Measurements from ENCODE around the gene MINDY4. TPM values are rescaled to one million over a fixed set of nuclear protein-coding genes. Genes with fewer than 3 reads are reported as not detected.

The MINDY4 gene
- total and polyA plus RNA-seq, 2 of the 13 experiments (the other 11 are each of a cell fraction or from before 2014, with no cell fraction given), result not detected

- Histone ChIP-seq H4K20me1 (ENCODE audit: insufficient read depth, low read length) (no peaks in the 10 kb centered on the region), H3K27me3 (ENCODE audit: control insufficient read depth in 1 of 2, insufficient read depth in 2 of 2, low read length in 2 of 2) (no peaks in the 10 kb centered on the region; a peak in 1 of 5 replicates), H3K9ac (ENCODE audit: insufficient read depth, low read depth, low read length) (no peak overlapping the region), H3K4me1 (ENCODE audit: insufficient read depth, low read length) (no peaks in the 10 kb centered on the region), H3K79me2 (ENCODE audit: insufficient read depth, low read length) (no peaks in the 10 kb centered on the region), H3K4me2 (ENCODE audit: low read depth, low read length) (no peak overlapping the region), H3K36me3 (replicated peaks in 1 of 2; ENCODE audit: control insufficient read depth in 1 of 2, insufficient read depth in 2 of 2, low read length in 2 of 2) (no peaks in the 10 kb centered on the region), H3K9me3 (ENCODE audit: low read length) (no peaks in the 10 kb centered on the region), H3K27ac (ENCODE audit: extremely low read length, insufficient read depth, low read length) (no peak overlapping the region), H2AFZ (ENCODE audit: low read length) (no peak overlapping the region), H3K4me3 (replicated peaks in 1 of 3; ENCODE audit: insufficient read depth in 1 of 3, low read depth in 2 of 3, low read length in 3 of 3) (no peak overlapping the region)
- ATAC-seq (no peak), FAIRE-seq (no peak), DNase-seq (ENCODE audit: low spot score) (no peak)
- POLR2A ChIA-PET, result no interaction called here
- TF ChIP-seq EEA1 (CRISPR knock-in tag; IDR thresholded peaks at IDR 0.05; ENCODE audit: borderline replicate concordance) (no peak), KLF13 (CRISPR knock-in tag; IDR thresholded peaks at IDR 0.05) (no peak)
- 39% methylated on average over 10 of the region's 12 CpGs for WGBS (ENCODE audit: low lambda C conversion rate)
- intact Hi-C loops (cut with micrococcal nuclease; ENCODE audit: unreplicated experiment), result no loop called here
- no TSS peak for BruUV-seq (replicated peaks)
- in situ Hi-C loops (cut with HindIII; ENCODE audit: extremely low pct_ligation_motif_present, low pct_unique_long_range_greater_than_20kb), result no loop called here
- CTCF ChIA-PET (ENCODE audit: low intra/inter-chr PET ratio, low total read pairs), result no interaction called here
Measured at GRCh38 chr7:30815951-30816644, 44.9 kb downstream of the MINDY4 start.

- Histone ChIP-seq H4K20me1 (ENCODE audit: insufficient read depth, low read length) (no peaks in the 10 kb centered on the region), H2AFZ (ENCODE audit: low read length) (no peak overlapping the region), H3K4me1 (ENCODE audit: insufficient read depth, low read length) (no peaks in the 10 kb centered on the region), H3K27me3 (ENCODE audit: control insufficient read depth in 1 of 2, insufficient read depth in 2 of 2, low read length in 2 of 2) (no peaks in the 10 kb centered on the region; a peak in 1 of 5 replicates), H3K9me3 (ENCODE audit: low read length) (no peaks in the 10 kb centered on the region), H3K4me2 (ENCODE audit: low read depth, low read length) (no peak overlapping the region), H3K9ac (ENCODE audit: insufficient read depth, low read depth, low read length) (no peak overlapping the region), H3K4me3 (replicated peaks in 1 of 3; ENCODE audit: insufficient read depth in 1 of 3, low read depth in 2 of 3, low read length in 3 of 3) (no peak overlapping the region), H3K36me3 (replicated peaks in 1 of 2; ENCODE audit: control insufficient read depth in 1 of 2, insufficient read depth in 2 of 2, low read length in 2 of 2) (no peaks in the 10 kb centered on the region), H3K79me2 (ENCODE audit: insufficient read depth, low read length) (no peaks in the 10 kb centered on the region), H3K27ac (ENCODE audit: extremely low read length, insufficient read depth, low read length) (no peak overlapping the region)
- FAIRE-seq (no peak), DNase-seq (ENCODE audit: low spot score) (no peak), ATAC-seq (no peak)
- CTCF ChIA-PET (ENCODE audit: low intra/inter-chr PET ratio, low total read pairs), result no interaction called here
- POLR2A ChIA-PET, result no interaction called here
- 52% methylated on average over 6 of the region's 6 CpGs for WGBS (ENCODE audit: low lambda C conversion rate)
- in situ Hi-C loops (cut with HindIII; ENCODE audit: extremely low pct_ligation_motif_present, low pct_unique_long_range_greater_than_20kb) (no loop called here), intact Hi-C loops (cut with micrococcal nuclease; ENCODE audit: unreplicated experiment) (no loop called here)
- no TSS peak for BruUV-seq (replicated peaks)
- TF ChIP-seq ELF1 (CRISPR knock-in tag; IDR thresholded peaks at IDR 0.05) (no peak), HHEX (CRISPR knock-in tag; IDR thresholded peaks at IDR 0.05) (no peak), POGZ (CRISPR knock-in tag; IDR thresholded peaks at IDR 0.05) (no peak), NKX3-1 (CRISPR knock-in tag; IDR thresholded peaks at IDR 0.05) (no peak), DNMT3B (CRISPR knock-in tag; conservative IDR thresholded peaks at IDR 0.05) (no peak), SPEN (CRISPR knock-in tag; IDR thresholded peaks at IDR 0.05; ENCODE audit: low read depth) (no peak), ZNF720 (CRISPR knock-in tag; IDR thresholded peaks at IDR 0.05) (no peak), ZNF335 (CRISPR knock-in tag; IDR thresholded peaks at IDR 0.05) (no peak), CENPX (CRISPR knock-in tag; IDR thresholded peaks at IDR 0.05) (no peak), ZFAT (CRISPR knock-in tag; conservative IDR thresholded peaks at IDR 0.05) (no peak), ZNF230 (CRISPR knock-in tag; IDR thresholded peaks at IDR 0.05) (no peak), ZNF7 (CRISPR knock-in tag; IDR thresholded peaks at IDR 0.05) (no peak), ZNF652 (CRISPR knock-in tag; IDR thresholded peaks at IDR 0.05; ENCODE audit: borderline replicate concordance, low read depth) (no peak), SOX13 (IDR thresholded peaks at IDR 0.05) (no peak), SOX13 (CRISPR knock-in tag; conservative IDR thresholded peaks at IDR 0.05 in 1 of 2, IDR thresholded peaks at IDR 0.05 in 1 of 2) (no peak)
- TF ChIP-seq, protein P1, sequence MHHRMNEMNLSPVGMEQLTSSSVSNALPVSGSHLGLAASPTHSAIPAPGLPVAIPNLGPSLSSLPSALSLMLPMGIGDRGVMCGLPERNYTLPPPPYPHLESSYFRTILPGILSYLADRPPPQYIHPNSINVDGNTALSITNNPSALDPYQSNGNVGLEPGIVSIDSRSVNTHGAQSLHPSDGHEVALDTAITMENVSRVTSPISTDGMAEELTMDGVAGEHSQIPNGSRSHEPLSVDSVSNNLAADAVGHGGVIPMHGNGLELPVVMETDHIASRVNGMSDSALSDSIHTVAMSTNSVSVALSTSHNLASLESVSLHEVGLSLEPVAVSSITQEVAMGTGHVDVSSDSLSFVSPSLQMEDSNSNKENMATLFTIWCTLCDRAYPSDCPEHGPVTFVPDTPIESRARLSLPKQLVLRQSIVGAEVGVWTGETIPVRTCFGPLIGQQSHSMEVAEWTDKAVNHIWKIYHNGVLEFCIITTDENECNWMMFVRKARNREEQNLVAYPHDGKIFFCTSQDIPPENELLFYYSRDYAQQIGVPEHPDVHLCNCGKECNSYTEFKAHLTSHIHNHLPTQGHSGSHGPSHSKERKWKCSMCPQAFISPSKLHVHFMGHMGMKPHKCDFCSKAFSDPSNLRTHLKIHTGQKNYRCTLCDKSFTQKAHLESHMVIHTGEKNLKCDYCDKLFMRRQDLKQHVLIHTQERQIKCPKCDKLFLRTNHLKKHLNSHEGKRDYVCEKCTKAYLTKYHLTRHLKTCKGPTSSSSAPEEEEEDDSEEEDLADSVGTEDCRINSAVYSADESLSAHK (CRISPR knock-in tag; IDR thresholded peaks at IDR 0.05; ENCODE audit: borderline replicate concordance), result no peak
Measured at GRCh38 chr7:30816645-30817370, 45.6 kb downstream of the MINDY4 start.

Measured in HepG2 (cell line).